Liver (tissue), 9 donors: ENCODE results near the gene PDCD1. TPM values are rescaled to one million over a fixed set of nuclear protein-coding genes. Genes with fewer than 3 reads are reported as not detected.
A peak's percentile ranks its signal among the peaks of the same experiment; 100 is the strongest.

Source experiments
- DNase-seq: peaks from one replicate; pipeline ENCODE4 v3.0.0-alpha.2; 2017; ENCODE audit warnings: low spot score
- H3K27ac ChIP-seq, 2 donors: one replicate each; pipeline ENCODE4 v1.7.0; 2013; ENCODE audit warnings: inconsistent platforms in 2 of 2, low read length in 2 of 2, control low read depth in 1 of 2, low read depth in 1 of 2, mild to moderate bottlenecking in 1 of 2
- H3K27me3 ChIP-seq, 4 donors: one replicate each; pipeline versions ENCODE4 v1.6.1 to v1.7.0; 2013; ENCODE audit warnings: low read length in 3 of 4, inconsistent platforms in 1 of 4, mild to moderate bottlenecking in 1 of 4, moderate library complexity in 1 of 4; ENCODE audit not compliant: control insufficient read depth in 4 of 4, insufficient read depth in 4 of 4
- H3K36me3 ChIP-seq, 4 donors: one replicate each; pipeline versions ENCODE4 v1.6.1 to v1.7.0; 2013; ENCODE audit warnings: low read length in 3 of 4, mild to moderate bottlenecking in 3 of 4, low read depth in 1 of 4, moderate library complexity in 1 of 4; ENCODE audit not compliant: control insufficient read depth in 4 of 4, insufficient read depth in 3 of 4
- H3K4me1 ChIP-seq, 4 donors: one replicate each; pipeline versions ENCODE4 v1.6.1 to v1.7.0; 2013; ENCODE audit warnings: low read length in 3 of 4, mild to moderate bottlenecking in 3 of 4, moderate library complexity in 1 of 4; ENCODE audit not compliant: control insufficient read depth in 4 of 4, insufficient read depth in 4 of 4
- H3K4me3 ChIP-seq, 3 donors: one replicate each; pipeline versions ENCODE4 v1.6.1 to v1.7.0; 2013; ENCODE audit warnings: low read length in 3 of 3, control low read depth in 1 of 3, low read depth in 1 of 3, mild to moderate bottlenecking in 1 of 3
- H3K9ac ChIP-seq, 2 donors: one replicate each; pipeline ENCODE4 v1.7.0; 2013; ENCODE audit warnings: low read length in 2 of 2, mild to moderate bottlenecking in 2 of 2, moderate library complexity in 2 of 2, control low read depth in 1 of 2, low read depth in 1 of 2
- H3K9me3 ChIP-seq, 4 donors: one replicate each; pipeline versions ENCODE4 v1.6.1 to v1.7.0; 2013; ENCODE audit warnings: low read length in 3 of 4; ENCODE audit not compliant: control insufficient read depth in 4 of 4
- ATF3 ChIP-seq: IDR thresholded peaks from 2 replicates; pipeline ENCODE4 v1.6.1; 2016; ENCODE audit warnings: antibody characterized with exemption
- CTCF ChIP-seq: fragments of 150-350 bp; IDR thresholded peaks from 2 replicates; pipeline ENCODE4 v1.5.1; 2017; ENCODE audit warnings: improper control_type of control experiment, low read depth, low read length; ENCODE audit not compliant: missing input control
- EGR1 ChIP-seq, 2 donors: IDR thresholded peaks; 2 replicates each; pipeline ENCODE4 v1.6.1; 2016 to 2018; ENCODE audit warnings: antibody characterized with exemption in 2 of 2, low read depth in 2 of 2
- FOXA1 ChIP-seq: IDR thresholded peaks from 2 replicates; pipeline ENCODE4 v1.6.1; 2016; ENCODE audit warnings: antibody characterized with exemption
- FOXA2 ChIP-seq: IDR thresholded peaks from 2 replicates; pipeline ENCODE4 v1.6.1; 2016; ENCODE audit warnings: antibody characterized with exemption
- GABPA ChIP-seq, 2 donors: IDR thresholded peaks in 1 of 2; conservative IDR thresholded peaks in 1 of 2; 2 replicates each; pipeline ENCODE4 v1.6.1; 2016; ENCODE audit warnings: antibody characterized with exemption in 2 of 2, mild to moderate bottlenecking in 1 of 2, moderate library complexity in 1 of 2
- HNF4A ChIP-seq, 2 donors: conservative IDR thresholded peaks; 2 replicates each; pipeline ENCODE4 v1.6.1; 2016; ENCODE audit warnings: antibody characterized with exemption in 2 of 2, mild to moderate bottlenecking in 2 of 2
- HNF4G ChIP-seq: IDR thresholded peaks from 2 replicates; pipeline ENCODE4 v1.6.1; 2016; ENCODE audit warnings: antibody characterized with exemption
- JUND ChIP-seq, 2 donors: IDR thresholded peaks; 2 replicates each; pipeline ENCODE4 v1.6.1; 2016; ENCODE audit warnings: antibody characterized with exemption in 2 of 2
- MAX ChIP-seq: IDR thresholded peaks from 2 replicates; pipeline ENCODE4 v1.6.1; 2016; ENCODE audit warnings: antibody characterized with exemption
- NR2F2 ChIP-seq: IDR thresholded peaks from 2 replicates; pipeline ENCODE4 v1.6.1; 2016; ENCODE audit warnings: antibody characterized with exemption
- RAD21 ChIP-seq, 2 donors: IDR thresholded peaks; 2 replicates each; pipeline ENCODE4 v1.6.1; 2016; ENCODE audit warnings: antibody characterized with exemption in 2 of 2, mild to moderate bottlenecking in 2 of 2
- REST ChIP-seq: IDR thresholded peaks from 2 replicates; pipeline ENCODE4 v1.6.1; 2016; ENCODE audit warnings: antibody characterized with exemption, mild to moderate bottlenecking
- RXRA ChIP-seq, 2 donors: IDR thresholded peaks; 2 replicates each; pipeline ENCODE4 v1.6.1; 2017 to 2018; ENCODE audit warnings: antibody characterized with exemption in 2 of 2, mild to moderate bottlenecking in 1 of 2
- SP1 ChIP-seq: IDR thresholded peaks from 2 replicates; pipeline ENCODE4 v1.6.1; 2018; ENCODE audit warnings: antibody characterized with exemption, mild to moderate bottlenecking
- TAF1 ChIP-seq: conservative IDR thresholded peaks from 2 replicates; pipeline ENCODE4 v1.6.1; 2016; ENCODE audit warnings: antibody characterized with exemption, mild to moderate bottlenecking
- YY1 ChIP-seq: IDR thresholded peaks from 2 replicates; pipeline ENCODE4 v1.6.1; 2016; ENCODE audit warnings: antibody characterized with exemption, mild to moderate bottlenecking
- ZBTB33 ChIP-seq: IDR thresholded peaks from 2 replicates; pipeline ENCODE4 v1.6.1; 2016; ENCODE audit warnings: antibody characterized with exemption
- WGBS: extraction: QIAGEN DNeasy Blood & Tissue Kit; methylation state at CpG from one replicate; pipeline ENCODE4 v1.1.7; 2013; 5-methylcytosine and 5-hydroxymethylcytosine counted together
- polyA plus RNA-seq, 2 donors: library from polyadenylated mRNA; stranded (reverse) in 1 of 2; unstranded in 1 of 2; fragments of 200-250 nt in 1 of 2; fragments of >200 nt in 1 of 2; fragmentation: Nextera tagmentation in 1 of 2; extraction: Ambion mirVana in 1 of 2; gene quantifications; one replicate each; pipeline versions ENCODE4 v1.2.1 to v1.2.3, GENCODE V29; 2013 to 2015
- total RNA-seq, 2 donors: library from RNA; depleted of rRNA; stranded (reverse); fragments of >200 nt; gene quantifications; one replicate each; pipeline ENCODE4 v1.2.3, GENCODE V29; 2014
- donor health status: healthy.
- donor health status: healthy.
- donor health status: healthy.
- donor health status: healthy.
- donor health status: healthy.

Gene PDCD1
- total and polyA plus RNA-seq, 4 donors: 0.20 to 0.37 (median 0.25) TPM; not detected in 1

GRCh38 chr2:241843321-241844065, 15.2 kb downstream of the PDCD1 start:
- Histone ChIP-seq H3K4me1 (peaks cover 0 to 12% (median 4%) of the 10 kb centered on the region in 4 donors), H3K4me3 (peak overlapping the region in 1 of 3 donors; percentile 41), H3K27ac (peak overlapping the region; percentile 68 to 69), H3K36me3 (no peaks in the 10 kb centered on the region), H3K9ac (no peak overlapping the region), H3K9me3 (no peaks in the 10 kb centered on the region), H3K27me3 (no peaks in the 10 kb centered on the region)
- 51% methylated on average over 52 of the region's 52 CpGs for WGBS
- no peak for TF ChIP-seq EGR1 (IDR thresholded peaks at IDR 0.05; ENCODE audit: low read depth in 2 of 2)
- no peak for TF ChIP-seq ZBTB33
- no peak for DNase-seq

- Histone ChIP-seq H3K27ac (peak overlapping the region; percentile 68 to 69), H3K9ac (no peak overlapping the region), H3K27me3 (no peaks in the 10 kb centered on the region), H3K4me1 (peaks cover 0 to 12% (median 4%) of the 10 kb centered on the region in 4 donors), H3K4me3 (no peak overlapping the region), H3K9me3 (no peaks in the 10 kb centered on the region), H3K36me3 (no peaks in the 10 kb centered on the region)
- 63% methylated on average over 29 of the region's 29 CpGs for WGBS
- no peak for DNase-seq
- no peak for TF ChIP-seq FOXA2
- no peak for TF ChIP-seq GABPA (IDR thresholded peaks at IDR 0.05 in 1 of 2, conservative IDR thresholded peaks at IDR 0.05 in 1 of 2)
- no peak for TF ChIP-seq REST
- no peak for TF ChIP-seq JUND (IDR thresholded peaks at IDR 0.05)
- no peak for TF ChIP-seq YY1
- no peak for TF ChIP-seq HNF4A (conservative IDR thresholded peaks at IDR 0.05)
- TF ChIP-seq RAD21 (IDR thresholded peaks at IDR 0.05): no peak
- TF ChIP-seq TAF1: no peak
- peak; percentile 17 for TF ChIP-seq SP1
- TF ChIP-seq RXRA (IDR thresholded peaks at IDR 0.05): peak; percentile 9 to 35
- TF ChIP-seq ATF3: no peak
- TF ChIP-seq NR2F2: peak; percentile 30
- no peak for TF ChIP-seq CTCF
- no peak for TF ChIP-seq HNF4G
- no peak for TF ChIP-seq EGR1 (IDR thresholded peaks at IDR 0.05; ENCODE audit: low read depth in 2 of 2)
- TF ChIP-seq FOXA1: no peak
- no peak for TF ChIP-seq ZBTB33
- TF ChIP-seq MAX: no peak
Observed at GRCh38 chr2:241842620-241843211, 16.0 kb downstream of the PDCD1 start.
